Stomach (tissue), 9 donors: ENCODE results near the gene WIPF1. TPM values are rescaled to one million over a fixed set of nuclear protein-coding genes. Genes with fewer than 3 reads are reported as not detected.

Source experiments
- DNase-seq, 2 donors: peaks; one replicate each; pipeline versions ENCODE4 v3.0.0 to v3.0.0-alpha.2; 2013 to 2019
- H3K27ac ChIP-seq, 5 donors: fragments of 200-600 bp in 4 of 5; sonication (generic) in 4 of 5; one replicate each; pipeline ENCODE4 v1.5.1; 2013 to 2019; ENCODE audit warnings: mild to moderate bottlenecking in 1 of 5, moderate library complexity in 1 of 5
- H3K27me3 ChIP-seq, 3 donors: fragments of 200-600 bp; sonication (generic); one replicate each; pipeline ENCODE4 v1.5.1; 2017 to 2019; ENCODE audit warnings: mixed run types in 1 of 3
- H3K36me3 ChIP-seq, 4 donors: fragments of 200-600 bp; sonication (generic); 1 replicate in 3 of 4; 2 replicates in 1 of 4; pipeline ENCODE4 v1.5.1; 2016 to 2019
- H3K4me1 ChIP-seq, 4 donors: fragments of 200-600 bp; sonication (generic); one replicate each; pipeline ENCODE4 v1.5.1; 2016 to 2019
- H3K4me3 ChIP-seq, 4 donors: fragments of 200-600 bp; sonication (generic) in 3 of 4; one replicate each; pipeline ENCODE4 v1.5.1; 2016 to 2019; ENCODE audit warnings: mild to moderate bottlenecking in 1 of 4
- H3K9me3 ChIP-seq, 4 donors: fragments of 200-600 bp; sonication (generic); one replicate each; pipeline ENCODE4 v1.5.1; 2016 to 2019
- EP300 ChIP-seq: sonication (generic); formaldehyde crosslinking; IDR thresholded peaks from one replicate; pipeline ENCODE4 v1.6.1; 2017; ENCODE audit warnings: antibody characterized with exemption
- POLR2A ChIP-seq, 4 donors: fragments of 450-650 bp; IDR thresholded peaks; one replicate each; pipeline ENCODE4 v1.6.1; 2016; ENCODE audit warnings: antibody characterized with exemption in 4 of 4, control low read depth in 2 of 4, mild to moderate bottlenecking in 1 of 4, moderate library complexity in 1 of 4
- POLR2AphosphoS5 ChIP-seq, 3 donors: sonication (generic); formaldehyde crosslinking; IDR thresholded peaks; one replicate each; pipeline ENCODE4 v1.6.1; 2016; ENCODE audit warnings: antibody characterized with exemption in 3 of 3
- WGBS, 5 donors: extraction: QIAGEN DNeasy Blood & Tissue Kit in 3 of 5; methylation state at CpG; one replicate each; pipeline versions ENCODE4 v1.1.5 to v1.1.7; 2013 to 2018; 5-methylcytosine and 5-hydroxymethylcytosine counted together
- intact Hi-C: fragments of 100-400 bp; cut with DNase I; formaldehyde crosslinking; loops from one replicate; pipeline ENCODE4 v1.15.1; 2023; ENCODE audit warnings: low total_unique reads
- polyA plus RNA-seq, 3 donors: library from polyadenylated mRNA; stranded (reverse); fragments of 200-250 nt; gene quantifications; one replicate each; pipeline ENCODE4 v1.2.3, GENCODE V29; 2013
- total RNA-seq, 5 donors: library from RNA; depleted of rRNA; stranded (reverse); fragments of >200 nt; gene quantifications; one replicate each; pipeline versions ENCODE4 v1.1.0 to v1.2.3, GENCODE V29; 2014 to 2016
- TF ChIP-seq, protein P1 (sequence below), 7 experiments: fragments of 450-650 bp in 4 of 7; fragments of 200-600 bp in 3 of 7; sonication (generic) in 3 of 7; IDR thresholded peaks; one replicate each; pipeline ENCODE4 v1.5.1; 2016 to 2019; ENCODE audit warnings: antibody characterized with exemption in 7 of 7, control low read depth in 2 of 7, mild to moderate bottlenecking in 1 of 7
- donor health status: healthy with polysubstance abuse.
- donor health status: Bipolar disorder and iron deficiency.
- donor health status: healthy.

WIPF1 gene
- total and polyA plus RNA-seq, 8 donors: 8.8 to 43.8 (median 22.0) TPM

DNA sequence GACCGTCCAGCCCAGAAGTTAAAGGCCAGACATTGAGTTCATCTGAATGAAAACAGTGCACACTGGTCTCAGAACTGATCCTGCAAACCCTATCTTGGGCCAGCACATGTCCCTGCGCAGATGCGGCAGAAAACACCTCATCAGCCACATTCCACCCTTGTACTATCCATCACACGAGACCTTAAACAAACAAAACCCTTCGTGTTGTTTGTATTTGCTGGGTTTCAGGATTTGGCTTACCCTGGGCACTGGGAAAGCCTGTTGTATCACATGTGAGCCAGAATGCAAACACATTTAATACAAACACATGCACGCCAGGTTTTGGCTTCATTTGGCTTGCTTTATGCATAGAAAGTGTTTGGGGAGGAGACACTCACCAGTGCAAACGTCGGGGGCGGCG is 12.5 kb downstream of the WIPF1 start:
- WGBS, 5 donors: 17 to 44% (median 27%) methylated on average over 10 of the region's 10 CpGs
- Histone ChIP-seq H3K4me3 (no peak overlapping the region), H3K36me3 (peaks cover 0 to 55% (median 24%) of the 10 kb centered on the region in 4 donors), H3K27me3 (no peaks in the 10 kb centered on the region), H3K4me1 (peaks cover 5 to 81% (median 32%) of the 10 kb centered on the region in 4 donors), H3K27ac (no peak overlapping the region), H3K9me3 (no peaks in the 10 kb centered on the region)
- no peak for DNase-seq
- no peak for TF ChIP-seq POLR2A (IDR thresholded peaks at IDR 0.05)
- TF ChIP-seq EP300: no peak
- no peak for TF ChIP-seq POLR2AphosphoS5 (IDR thresholded peaks at IDR 0.05)
- TF ChIP-seq, protein P1, sequence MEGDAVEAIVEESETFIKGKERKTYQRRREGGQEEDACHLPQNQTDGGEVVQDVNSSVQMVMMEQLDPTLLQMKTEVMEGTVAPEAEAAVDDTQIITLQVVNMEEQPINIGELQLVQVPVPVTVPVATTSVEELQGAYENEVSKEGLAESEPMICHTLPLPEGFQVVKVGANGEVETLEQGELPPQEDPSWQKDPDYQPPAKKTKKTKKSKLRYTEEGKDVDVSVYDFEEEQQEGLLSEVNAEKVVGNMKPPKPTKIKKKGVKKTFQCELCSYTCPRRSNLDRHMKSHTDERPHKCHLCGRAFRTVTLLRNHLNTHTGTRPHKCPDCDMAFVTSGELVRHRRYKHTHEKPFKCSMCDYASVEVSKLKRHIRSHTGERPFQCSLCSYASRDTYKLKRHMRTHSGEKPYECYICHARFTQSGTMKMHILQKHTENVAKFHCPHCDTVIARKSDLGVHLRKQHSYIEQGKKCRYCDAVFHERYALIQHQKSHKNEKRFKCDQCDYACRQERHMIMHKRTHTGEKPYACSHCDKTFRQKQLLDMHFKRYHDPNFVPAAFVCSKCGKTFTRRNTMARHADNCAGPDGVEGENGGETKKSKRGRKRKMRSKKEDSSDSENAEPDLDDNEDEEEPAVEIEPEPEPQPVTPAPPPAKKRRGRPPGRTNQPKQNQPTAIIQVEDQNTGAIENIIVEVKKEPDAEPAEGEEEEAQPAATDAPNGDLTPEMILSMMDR (IDR thresholded peaks at IDR 0.05): no peak
- intact Hi-C loops: no loop called here

- intact Hi-C loops: no loop called here
Measured at GRCh38 chr2:174581491-174581890, 16.1 kb downstream of the WIPF1 start.

DNA sequence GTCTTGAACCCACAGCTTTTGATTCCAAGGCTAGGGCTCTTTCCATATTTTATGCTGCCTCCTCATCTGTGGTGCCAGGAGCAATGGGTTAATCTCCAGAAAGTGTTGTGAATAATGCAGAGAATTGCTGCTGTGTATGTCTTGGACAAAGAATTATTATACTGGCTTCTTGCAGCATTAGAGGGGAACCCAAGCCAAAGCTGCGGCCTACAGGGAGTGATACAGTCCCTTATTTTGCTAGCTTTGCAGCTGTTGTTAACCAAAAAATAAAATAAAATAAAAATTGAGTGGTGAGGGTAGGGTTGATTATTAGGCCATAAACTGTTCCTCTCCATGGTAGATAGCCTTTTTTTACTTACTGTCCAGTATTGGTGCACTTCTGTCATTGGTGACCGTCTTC is 16.7 kb downstream of the WIPF1 start:
- TF ChIP-seq EP300 (no peak), POLR2AphosphoS5 (IDR thresholded peaks at IDR 0.05) (no peak), POLR2A (IDR thresholded peaks at IDR 0.05) (no peak)
- TF ChIP-seq, protein P1 (IDR thresholded peaks at IDR 0.05): no peak
- 87 to 93% (median 89%) methylated on average over 2 of the region's 2 CpGs for WGBS, 5 donors
- Histone ChIP-seq H3K36me3 (peaks cover 0 to 78% (median 49%) of the 10 kb centered on the region in 4 donors), H3K27me3 (no peaks in the 10 kb centered on the region), H3K9me3 (no peaks in the 10 kb centered on the region), H3K4me3 (no peak overlapping the region), H3K27ac (no peak overlapping the region), H3K4me1 (peaks cover 5 to 50% (median 12%) of the 10 kb centered on the region in 4 donors)
- intact Hi-C loops: no loop called here
- DNase-seq: no peak

More at GRCh38 chr2:174581491-174581890, 16.1 kb downstream of the WIPF1 start:
- 66 to 84% (median 81%) methylated on average over 6 of the region's 6 CpGs for WGBS, 5 donors
- Histone ChIP-seq H3K9me3 (no peaks in the 10 kb centered on the region), H3K4me1 (peaks cover 5 to 56% (median 17%) of the 10 kb centered on the region in 4 donors), H3K36me3 (peaks cover 0 to 77% (median 48%) of the 10 kb centered on the region in 4 donors), H3K27ac (no peak overlapping the region), H3K27me3 (no peaks in the 10 kb centered on the region), H3K4me3 (no peak overlapping the region)
- no peak for TF ChIP-seq EP300
- TF ChIP-seq POLR2A (IDR thresholded peaks at IDR 0.05): no peak
- TF ChIP-seq POLR2AphosphoS5 (IDR thresholded peaks at IDR 0.05): no peak
- TF ChIP-seq, protein P1 (IDR thresholded peaks at IDR 0.05): no peak
- DNase-seq: no peak

DNA sequence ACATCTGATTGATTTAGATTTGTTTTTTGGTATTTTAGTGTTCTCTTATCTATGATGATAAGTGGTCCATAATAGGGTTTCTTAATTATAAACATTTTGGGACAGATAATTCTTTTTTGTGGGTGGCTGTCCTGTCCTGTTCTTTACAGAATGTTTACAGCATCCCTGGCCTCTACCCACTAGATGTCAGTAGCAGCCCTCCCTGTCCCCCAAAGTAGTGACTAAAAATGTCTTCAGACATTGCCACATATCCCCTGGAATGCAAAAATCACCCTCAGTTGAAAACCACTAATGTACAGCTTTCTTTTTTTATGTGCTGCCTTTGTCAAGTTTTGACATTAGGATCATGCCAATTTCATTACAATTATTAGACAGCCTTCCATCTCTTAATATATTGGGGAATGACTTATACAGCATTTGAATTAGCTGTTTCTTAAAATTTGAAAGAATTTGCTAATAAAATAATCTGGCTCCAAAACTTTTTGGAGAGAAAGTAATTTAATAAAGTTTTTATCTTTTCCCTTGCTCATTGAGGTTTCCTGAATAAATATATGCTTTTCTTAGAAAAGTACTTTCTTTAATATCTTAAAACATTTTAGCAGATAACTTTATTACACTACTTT is 19.5 kb downstream of the WIPF1 start:
- no peak for TF ChIP-seq EP300
- TF ChIP-seq POLR2AphosphoS5 (IDR thresholded peaks at IDR 0.05): no peak
- no peak for TF ChIP-seq POLR2A (IDR thresholded peaks at IDR 0.05)
- TF ChIP-seq, protein P1 (IDR thresholded peaks at IDR 0.05): peak in 1 of 7 experiments; percentile 19
- no peaks in the 10 kb centered on the region for H3K9me3 ChIP-seq
- H3K27ac ChIP-seq: no peak overlapping the region
- peaks cover 0 to 52% (median 13%) of the 10 kb centered on the region in 4 donors for H3K4me1 ChIP-seq
- H3K36me3 ChIP-seq: peaks cover 0 to 75% (median 56%) of the 10 kb centered on the region in 4 donors
- no peak overlapping the region for H3K4me3 ChIP-seq
- intact Hi-C loops: loop anchor here (10.0 kb wide), 1 partner anchor 117 kb away; no protein-coding TSS in a partner anchor
- DNase-seq: peak in 1 of 2 donors; percentile 53
- no peaks in the 10 kb centered on the region for H3K27me3 ChIP-seq
